NCI-H1417 treated with DMSO at 0.1 percent for 48 hours (cell line): ENCODE measurements around the gene LSM11.
"Not testable (repeated sequence)": the region's sequence is repeated elsewhere in the genome, so short reads cannot be mapped to it uniquely, and the experiment has no call there.

Source experiments
- DNase-seq: peaks from one replicate; lab custom pipeline; 2025; lab: John Stamatoyannopoulos, UW

The LSM11 gene

GRCh38 chr5:157743163-157744050, at the start of gene LSM11:
Gene LSM11, plus strand, starts transcription at chr5:157743712. Its CDS starts 39 bp downstream, at chr5:157743751.
- no peak for DNase-seq

DNA sequence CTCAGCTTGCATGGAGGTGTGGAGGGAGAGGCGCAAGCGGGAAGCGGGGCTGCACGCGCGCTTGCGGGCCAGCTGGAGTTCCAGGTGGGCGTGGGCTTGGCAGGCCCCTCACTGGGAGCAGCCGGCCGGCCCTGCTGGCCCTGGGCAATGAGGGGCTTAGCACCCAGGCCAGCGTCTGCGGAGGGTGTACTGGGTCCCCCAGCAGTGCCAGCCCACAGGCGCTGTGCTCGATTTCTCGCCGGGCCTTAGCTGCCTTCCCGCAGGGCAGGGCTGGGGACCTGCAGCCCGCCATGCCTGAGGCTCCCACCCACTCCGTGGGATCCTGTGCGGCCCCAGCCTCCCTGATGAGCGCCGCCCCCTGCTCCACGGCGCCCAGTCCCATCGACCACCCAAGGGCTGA, 49.7 kb upstream of the LSM11 start:
- not testable (repeated sequence) for DNase-seq

- not testable (repeated sequence) for DNase-seq
These were observed 47.4 kb upstream of the LSM11 start for GRCh38 chr5:157696154-157696553.

- DNase-seq, result not testable (repeated sequence)
These were observed 44.8 kb upstream of the LSM11 start for GRCh38 chr5:157698674-157699073.

DNA sequence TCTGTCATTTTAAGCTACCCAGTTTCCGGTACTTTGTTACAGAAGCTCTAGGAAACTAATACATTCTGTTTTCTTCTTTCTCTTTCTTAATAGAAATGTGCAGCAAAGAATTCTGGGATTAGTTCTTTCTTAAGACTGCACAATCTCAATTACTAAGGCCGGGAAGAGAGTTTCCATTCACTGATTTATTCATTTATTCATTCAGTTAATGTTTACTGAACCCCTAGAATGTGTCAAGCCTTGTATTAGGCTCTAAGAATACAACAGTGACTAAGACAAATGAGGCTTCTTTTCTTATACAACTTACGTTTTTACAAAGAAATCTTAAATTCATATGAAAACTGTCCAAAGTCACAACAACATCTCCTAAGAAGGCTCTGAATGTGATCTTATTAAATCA, 39.8 kb upstream of the LSM11 start:
- DNase-seq, result no peak

DNA sequence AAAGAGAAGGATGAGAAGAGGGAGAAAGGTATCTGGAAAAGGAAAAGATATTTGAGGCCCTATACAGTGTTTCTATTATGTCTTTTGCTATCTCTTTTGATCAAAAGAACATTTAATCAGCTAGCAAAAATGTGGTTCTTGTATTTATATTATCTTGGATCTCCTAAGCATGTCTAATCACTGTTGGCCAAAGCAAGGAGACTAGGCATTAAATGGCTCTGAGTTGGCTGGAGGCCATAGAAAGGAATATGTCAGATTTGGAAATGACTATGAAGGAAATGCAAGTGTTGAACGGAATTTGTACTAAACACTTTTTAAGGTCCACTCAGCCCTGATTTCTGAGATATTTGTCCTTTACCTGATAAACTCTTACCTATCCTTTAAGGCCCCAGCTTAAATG, 34.6 kb upstream of the LSM11 start:
- DNase-seq, result no peak

DNA sequence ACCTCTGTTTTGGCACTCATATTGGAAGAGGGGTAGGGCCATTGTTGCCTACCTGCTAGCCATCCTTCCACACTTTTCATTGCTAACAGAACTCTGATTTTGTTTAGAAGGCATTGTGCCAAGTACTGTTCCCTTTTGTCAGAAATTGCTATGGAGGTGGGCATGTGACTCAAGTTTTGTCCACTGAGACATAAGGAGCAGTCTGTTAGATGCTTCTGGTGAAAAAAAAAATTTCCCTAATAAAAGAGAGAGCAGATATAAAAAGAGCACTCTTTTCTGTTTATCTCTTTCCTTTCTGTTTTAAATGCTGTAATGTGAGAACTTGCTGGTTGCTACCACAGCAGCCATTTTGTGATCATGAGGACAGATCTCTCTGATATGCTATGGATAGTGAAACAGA, 34.2 kb upstream of the LSM11 start:
- no peak for DNase-seq

DNA sequence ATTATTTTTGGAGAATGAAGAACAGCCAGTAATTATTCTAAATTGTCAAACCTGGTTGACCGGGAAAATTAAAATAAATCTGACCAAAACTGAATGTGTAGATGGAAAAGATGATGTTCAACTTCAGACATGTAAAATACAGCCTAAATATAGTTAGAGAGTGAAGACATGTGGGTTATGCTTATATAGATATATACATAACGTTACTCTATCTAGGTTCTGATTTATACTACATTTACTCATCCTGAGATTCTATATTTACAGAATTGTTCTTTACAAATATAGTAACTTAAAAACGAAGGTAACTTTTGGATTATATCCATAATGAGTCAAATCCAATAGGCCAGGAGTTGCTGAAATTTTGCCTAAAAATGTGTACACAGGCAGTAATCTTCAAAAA, 33.1 kb upstream of the LSM11 start:
- no peak for DNase-seq

- DNase-seq, result no peak
These were observed 32.6 kb upstream of the LSM11 start for GRCh38 chr5:157710882-157711281.

- no peak for DNase-seq
These were observed 29.5 kb upstream of the LSM11 start for GRCh38 chr5:157713830-157714595.

DNA sequence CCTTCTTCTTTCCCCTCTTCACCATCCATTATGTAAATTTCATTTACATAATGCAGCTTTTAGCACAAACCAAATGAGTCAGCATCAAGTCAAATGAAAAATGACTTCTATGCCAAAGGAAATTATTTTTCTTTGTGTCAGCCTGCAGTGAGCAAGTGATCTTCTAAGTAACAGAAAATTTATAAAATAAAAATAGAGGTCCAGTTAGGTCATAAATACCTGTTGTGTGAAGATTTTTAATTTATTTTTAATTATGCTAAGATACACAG, 29.0 kb upstream of the LSM11 start:
- DNase-seq, result no peak

DNA sequence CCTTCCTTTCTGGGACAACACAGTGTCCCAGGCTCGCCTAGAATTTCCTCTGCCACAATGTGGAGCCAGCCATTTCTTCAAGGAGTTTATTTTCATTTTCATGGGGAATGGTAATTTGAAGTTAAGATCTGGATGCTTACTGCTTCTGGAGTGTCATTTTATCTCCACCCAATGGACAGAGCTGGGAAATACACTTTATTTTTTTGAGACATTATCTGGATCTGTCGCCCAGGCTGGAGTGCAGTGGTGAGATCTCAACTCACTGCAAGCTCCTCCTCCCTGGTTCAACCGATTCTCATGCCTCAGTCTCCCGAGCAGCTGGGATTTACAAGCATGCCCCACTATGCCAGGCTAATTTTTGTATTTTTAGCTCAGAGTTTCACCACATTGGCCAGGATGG, 25.0 kb upstream of the LSM11 start:
- DNase-seq, result no peak

DNA sequence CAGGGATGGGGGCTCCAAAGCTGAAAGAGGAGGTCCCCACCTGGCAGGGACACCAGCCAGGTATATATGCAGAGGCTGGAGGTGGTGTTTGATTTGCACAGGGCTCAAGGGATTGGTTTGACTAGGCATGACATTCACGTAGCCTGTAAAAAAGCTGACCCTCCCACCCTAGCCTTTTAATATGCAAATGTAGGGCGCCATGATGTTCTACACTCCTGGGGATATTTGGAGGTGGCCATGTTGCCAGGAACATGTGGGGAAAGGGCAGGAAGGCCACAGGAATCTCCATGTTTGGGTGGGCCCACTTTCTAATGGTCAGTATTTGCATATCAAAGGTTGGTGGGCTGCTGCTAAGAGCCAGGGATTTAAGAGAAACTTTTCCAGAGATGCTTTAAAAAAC, 24.3 kb upstream of the LSM11 start:
- DNase-seq, result no peak

- DNase-seq, result no peak
These were observed 22.4 kb upstream of the LSM11 start for GRCh38 chr5:157721159-157721558.

- not testable (repeated sequence) for DNase-seq
These were observed 20.6 kb upstream of the LSM11 start for GRCh38 chr5:157722895-157723294.

DNA sequence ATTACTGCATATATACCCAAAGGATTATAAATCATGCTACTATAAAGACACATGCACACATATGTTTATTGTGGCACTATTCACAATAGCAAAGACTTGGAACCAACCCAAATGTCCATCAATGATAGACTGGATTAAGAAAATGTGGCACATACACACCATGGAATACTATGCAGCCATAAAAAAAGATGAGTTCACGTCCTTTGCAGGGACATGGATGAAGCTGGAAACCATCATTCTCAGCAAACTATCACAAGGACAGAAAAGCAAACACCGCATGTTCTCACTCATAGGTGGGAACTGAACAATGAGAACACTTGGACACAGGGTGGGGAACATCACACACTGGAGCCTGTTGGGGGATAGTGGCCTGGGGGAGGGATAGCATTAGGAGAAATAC, 16.9 kb upstream of the LSM11 start:
- DNase-seq, result not testable (repeated sequence)

- not testable (repeated sequence) for DNase-seq
These were observed 15.7 kb upstream of the LSM11 start for GRCh38 chr5:157727858-157728257.

DNA sequence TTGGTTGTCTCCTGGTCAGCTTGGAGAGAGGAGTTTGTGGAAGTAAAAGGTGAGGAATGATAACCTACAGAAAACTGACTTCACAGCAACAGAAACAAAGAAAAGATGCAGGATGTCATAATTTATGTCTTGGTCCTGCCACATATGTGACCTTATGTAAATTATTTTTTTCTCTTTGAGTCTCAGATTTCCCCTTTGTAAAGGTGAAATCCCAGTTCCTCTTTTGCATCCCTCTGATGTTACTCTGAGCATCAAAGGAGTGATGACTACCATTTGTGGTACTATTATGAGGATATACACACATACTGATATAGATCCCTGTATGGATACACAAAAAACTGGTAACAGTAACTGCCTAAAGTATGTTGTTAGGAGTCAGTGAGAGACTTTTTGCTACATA, 13.7 kb upstream of the LSM11 start:
- no peak for DNase-seq

DNA sequence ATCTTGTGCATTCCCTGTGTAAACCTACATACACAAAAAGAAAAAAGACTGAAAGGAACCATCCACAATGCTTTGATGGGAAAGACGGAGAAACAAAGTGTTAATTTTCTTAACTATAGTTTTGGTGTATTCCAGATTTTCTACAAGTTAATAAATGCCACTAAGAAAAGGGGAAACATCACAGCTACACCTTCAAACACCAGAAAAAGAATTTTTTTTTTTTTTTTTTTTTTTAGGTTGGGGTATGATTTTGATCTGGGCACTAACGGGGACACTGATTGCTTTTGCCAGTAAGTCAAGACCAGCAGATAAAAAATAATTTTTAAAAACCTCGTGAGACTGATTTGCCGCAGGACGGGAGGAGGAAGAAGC, 12.6 kb upstream of the LSM11 start:
- no peak for DNase-seq

GRCh38 chr5:157731272-157732129, 12.0 kb upstream of the LSM11 start, which contains the start of gene THG1L:
Gene THG1L, plus strand, starts transcription at chr5:157731420. Its CDS starts 21 bp downstream, at chr5:157731441.
- DNase-seq, result peak; percentile 64

- no peak for DNase-seq
These were observed 11.4 kb upstream of the LSM11 start for GRCh38 chr5:157732130-157732514.

DNA sequence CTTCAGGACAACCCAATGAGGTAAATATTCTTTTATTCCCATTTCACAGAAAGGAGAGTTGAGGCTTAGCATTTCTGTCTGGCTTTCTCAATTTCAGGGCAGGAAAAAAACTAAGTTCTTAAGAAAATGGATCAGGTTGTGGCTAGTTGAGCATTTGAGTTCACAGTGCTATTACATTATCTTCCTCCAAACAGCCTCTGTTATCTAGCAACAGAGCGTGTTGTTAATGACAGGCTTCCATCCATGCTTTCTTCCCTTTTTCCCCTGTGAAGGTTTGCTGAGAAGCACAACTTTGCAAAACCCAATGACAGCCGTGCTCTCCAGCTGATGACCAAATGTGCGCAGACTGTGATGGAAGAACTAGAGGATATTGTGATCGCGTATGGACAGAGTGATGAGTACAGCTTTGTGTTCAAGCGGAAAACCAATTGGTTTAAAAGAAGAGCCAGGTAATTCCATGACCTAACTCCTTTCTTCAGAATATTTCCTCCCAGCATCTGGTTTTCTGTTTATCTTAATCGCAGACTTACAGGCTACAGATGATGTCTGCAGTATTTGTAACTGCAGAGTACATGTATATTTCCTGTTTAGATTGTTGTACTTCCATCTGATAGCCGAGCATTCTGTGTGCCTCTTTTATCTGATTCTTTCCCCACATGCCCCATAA, 10.8 kb upstream of the LSM11 start:
- DNase-seq, result no peak
